CD4-positive, alpha-beta T cell treated with Interleukin-12 subunit alpha and Interleukin-12 subunit beta, for 1 hour (primary cell): Measurements from ENCODE around the gene WDR1.

Experiments used
- DNase-seq: peaks from one replicate; pipeline ENCODE4 v3.0.0-alpha.2; 2020

WDR1 gene, protein sequence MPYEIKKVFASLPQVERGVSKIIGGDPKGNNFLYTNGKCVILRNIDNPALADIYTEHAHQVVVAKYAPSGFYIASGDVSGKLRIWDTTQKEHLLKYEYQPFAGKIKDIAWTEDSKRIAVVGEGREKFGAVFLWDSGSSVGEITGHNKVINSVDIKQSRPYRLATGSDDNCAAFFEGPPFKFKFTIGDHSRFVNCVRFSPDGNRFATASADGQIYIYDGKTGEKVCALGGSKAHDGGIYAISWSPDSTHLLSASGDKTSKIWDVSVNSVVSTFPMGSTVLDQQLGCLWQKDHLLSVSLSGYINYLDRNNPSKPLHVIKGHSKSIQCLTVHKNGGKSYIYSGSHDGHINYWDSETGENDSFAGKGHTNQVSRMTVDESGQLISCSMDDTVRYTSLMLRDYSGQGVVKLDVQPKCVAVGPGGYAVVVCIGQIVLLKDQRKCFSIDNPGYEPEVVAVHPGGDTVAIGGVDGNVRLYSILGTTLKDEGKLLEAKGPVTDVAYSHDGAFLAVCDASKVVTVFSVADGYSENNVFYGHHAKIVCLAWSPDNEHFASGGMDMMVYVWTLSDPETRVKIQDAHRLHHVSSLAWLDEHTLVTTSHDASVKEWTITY

GRCh38 chr4:10116569-10117358 lies at the start of gene WDR1:
Gene WDR1, minus strand, starts transcription at chr4:10116799. Its CDS starts 133 bp downstream, at chr4:10116666.
- DNase-seq = peak; percentile 93

DNA sequence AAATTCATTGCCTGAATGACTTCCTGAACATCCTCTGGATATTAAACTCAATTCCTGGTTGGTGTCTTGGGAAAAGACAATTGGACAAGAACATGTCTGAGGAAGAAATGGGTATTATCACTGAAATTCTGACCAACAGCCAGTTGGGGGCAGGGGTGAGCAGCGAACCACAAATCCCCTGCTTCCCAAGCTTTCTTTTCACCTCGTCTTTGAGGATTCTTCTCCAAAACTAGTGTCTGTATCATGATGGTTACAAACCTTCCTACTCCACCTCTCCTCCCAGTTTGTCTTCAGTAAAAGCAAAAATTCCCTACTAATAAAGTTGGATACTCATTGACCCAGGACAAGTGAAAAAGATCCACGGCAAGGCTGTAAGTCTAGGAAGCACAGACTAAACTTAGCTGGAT lies 48.3 kb upstream of the WDR1 start:
- DNase-seq = no peak

DNA sequence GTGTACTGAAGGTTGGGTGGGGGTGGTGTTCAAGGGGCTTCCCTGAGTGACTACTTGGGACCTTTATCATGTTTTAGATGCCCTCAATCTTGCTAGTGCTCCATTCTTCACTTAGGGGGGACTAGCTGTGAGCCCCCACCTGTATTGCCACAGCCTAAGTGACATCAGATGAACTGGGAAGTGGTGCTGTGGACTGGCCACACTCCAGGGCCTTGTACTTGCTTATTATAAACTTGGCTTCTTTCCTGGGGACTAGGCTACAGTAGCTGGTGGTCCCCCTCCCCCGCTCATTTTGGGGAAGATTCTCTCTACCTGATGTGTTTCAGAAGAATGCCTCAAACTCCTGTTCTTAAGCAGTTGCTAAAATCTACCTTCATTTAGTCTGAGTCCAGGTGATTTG lies 46.7 kb upstream of the WDR1 start:
- DNase-seq = no peak

GRCh38 chr4:10162341-10163000 lies 45.9 kb upstream of the WDR1 start:
- DNase-seq = no peak

DNA sequence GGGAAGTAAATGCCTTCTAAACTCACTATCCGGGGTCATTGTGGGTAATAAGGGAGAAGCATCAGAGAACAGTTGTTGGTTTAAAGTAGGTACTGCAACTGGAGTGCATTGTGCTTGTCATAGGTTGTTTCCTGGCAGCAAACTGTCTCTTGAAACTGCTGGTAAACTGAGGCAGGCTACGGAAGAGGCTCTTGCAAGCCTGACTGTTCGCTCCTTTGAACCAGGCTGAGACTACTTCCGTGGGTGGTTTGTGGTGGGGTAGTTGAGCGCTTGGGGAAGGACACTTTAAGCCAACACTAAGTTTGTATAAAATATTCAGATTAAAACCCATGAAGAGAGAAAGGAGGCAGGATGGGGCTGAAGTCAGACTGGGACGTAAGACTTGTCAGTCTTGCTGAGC lies 45.2 kb upstream of the WDR1 start:
- peak; percentile 46 for DNase-seq

GRCh38 chr4:10161146-10161545 lies 44.5 kb upstream of the WDR1 start:
- DNase-seq = no peak

DNA sequence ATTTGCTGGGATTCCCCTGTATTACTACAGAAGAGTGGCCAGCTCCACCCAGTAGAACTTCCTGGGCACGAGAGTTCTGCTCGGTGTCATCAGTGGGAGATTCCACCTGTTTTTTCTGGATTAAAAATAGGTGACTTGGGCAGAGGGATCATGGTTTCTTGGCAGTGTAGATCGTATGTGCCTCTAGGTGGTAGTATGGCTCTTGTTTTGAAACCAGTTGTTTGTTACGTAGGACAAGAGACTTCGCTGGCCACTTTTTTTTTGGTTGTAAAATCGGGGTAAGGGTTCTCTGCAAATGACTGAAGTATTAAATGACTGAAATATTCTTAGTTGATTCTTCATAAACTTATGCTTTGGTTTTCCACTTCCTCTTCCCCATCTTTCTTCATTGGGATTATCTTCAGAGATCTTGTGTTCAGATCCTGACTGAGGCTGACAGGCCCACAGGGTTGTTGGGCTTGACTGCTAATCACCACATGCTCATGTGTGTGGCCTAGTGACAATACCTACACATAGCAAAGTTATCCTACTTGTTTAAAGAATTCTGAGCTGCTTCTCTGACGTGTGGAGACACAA lies 43.8 kb upstream of the WDR1 start:
- peak; percentile 26 for DNase-seq

GRCh38 chr4:10159671-10160070 lies 43.1 kb upstream of the WDR1 start:
- no peak for DNase-seq

DNA sequence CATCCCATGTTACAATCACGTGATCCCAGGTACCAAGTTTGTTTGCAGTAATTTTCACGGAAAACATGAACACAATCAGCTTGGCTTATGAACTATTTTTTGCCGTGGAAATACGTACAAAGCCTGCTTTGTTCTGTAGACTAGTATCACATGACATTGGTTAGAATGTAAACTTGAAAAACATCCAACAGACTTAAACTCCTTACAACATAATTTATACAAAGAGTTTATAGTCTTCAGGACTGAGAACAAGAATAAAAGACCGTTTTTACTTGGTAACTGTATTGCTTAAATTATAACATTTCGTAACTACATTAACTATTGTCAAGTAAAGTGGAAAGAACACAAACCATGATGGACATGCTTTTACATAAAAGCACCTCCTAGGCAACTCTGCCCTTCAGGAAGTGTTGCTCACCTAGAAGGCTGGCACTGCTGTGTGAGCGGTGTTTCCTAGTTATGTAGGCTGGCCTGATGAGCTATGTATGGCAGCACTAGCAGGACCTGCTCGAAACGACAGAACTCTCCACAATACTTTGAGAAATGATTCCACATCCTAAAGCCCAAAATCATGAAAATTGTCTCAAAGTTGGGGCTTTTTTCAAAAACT lies 41.8 kb upstream of the WDR1 start:
- no peak for DNase-seq

DNA sequence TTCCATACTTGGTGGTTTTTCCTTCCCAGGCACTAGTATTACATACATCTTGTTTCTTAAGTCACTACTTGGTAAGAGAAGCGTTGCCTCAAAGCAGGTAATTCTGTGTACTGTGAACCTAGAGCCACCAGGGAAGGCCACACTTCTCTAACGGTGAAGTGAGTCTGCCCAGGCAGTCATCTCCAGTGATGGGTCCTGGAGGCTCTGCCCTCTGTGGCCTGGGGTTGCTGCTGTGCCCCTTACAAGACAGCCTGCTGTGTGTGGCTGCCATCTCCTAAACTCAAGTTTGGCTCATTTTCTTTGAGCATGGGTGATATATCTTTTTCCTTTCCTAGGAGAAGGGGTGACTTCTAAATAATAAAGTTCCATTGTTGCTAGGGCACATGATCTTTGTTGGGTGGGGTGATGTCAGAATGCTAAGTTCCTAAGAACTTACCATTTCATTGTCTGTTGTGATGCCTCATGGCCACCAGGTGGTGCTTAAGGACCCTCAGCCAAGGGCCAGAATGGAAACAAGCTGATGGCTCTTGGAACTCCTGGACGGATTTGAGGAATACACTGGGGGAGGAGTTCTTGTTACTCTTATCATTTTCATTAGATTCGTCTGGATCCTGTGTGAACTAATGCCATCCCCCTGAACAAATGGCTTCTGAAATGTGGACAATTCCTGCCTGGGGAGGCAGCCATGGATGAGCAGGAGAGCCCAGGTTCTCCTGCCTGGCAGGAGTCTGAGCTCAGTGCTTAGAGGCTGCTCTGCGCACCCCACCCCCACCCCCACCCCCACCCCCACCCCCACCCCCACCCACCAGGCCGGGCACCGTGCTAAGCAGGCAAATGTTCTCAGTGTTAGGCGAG lies 41.1 kb upstream of the WDR1 start:
- peak; percentile 37 for DNase-seq

- no peak for DNase-seq
Observed at GRCh38 chr4:10154241-10154640, 37.6 kb upstream of the WDR1 start.

- no peak for DNase-seq
Observed at GRCh38 chr4:10153161-10153560, 36.6 kb upstream of the WDR1 start.

GRCh38 chr4:10151182-10151581 lies 34.6 kb upstream of the WDR1 start:
- no peak for DNase-seq

- no peak for DNase-seq
Observed at GRCh38 chr4:10144966-10145365, 28.4 kb upstream of the WDR1 start.

DNA sequence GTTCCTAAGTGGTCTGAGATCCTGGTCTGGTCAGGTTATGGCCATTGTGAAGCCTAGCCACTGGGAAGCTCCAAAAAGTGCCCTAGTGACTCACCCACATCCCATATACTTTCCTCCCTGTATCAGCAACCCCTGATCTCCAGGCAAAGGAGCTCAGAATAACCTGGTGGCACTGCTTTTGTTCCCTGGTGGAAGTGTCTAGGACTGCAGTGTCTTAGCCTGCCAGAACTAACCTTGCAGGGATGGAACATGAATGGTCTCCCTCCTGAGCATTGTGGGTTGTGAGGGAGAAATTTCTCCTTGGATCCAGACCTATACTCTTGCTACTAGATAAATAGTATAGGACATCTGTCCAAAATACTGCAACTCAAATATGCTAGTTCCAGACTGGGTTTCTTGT lies 27.9 kb upstream of the WDR1 start:
- DNase-seq = no peak

- no peak for DNase-seq
Observed at GRCh38 chr4:10143171-10143570, 26.6 kb upstream of the WDR1 start.

DNA sequence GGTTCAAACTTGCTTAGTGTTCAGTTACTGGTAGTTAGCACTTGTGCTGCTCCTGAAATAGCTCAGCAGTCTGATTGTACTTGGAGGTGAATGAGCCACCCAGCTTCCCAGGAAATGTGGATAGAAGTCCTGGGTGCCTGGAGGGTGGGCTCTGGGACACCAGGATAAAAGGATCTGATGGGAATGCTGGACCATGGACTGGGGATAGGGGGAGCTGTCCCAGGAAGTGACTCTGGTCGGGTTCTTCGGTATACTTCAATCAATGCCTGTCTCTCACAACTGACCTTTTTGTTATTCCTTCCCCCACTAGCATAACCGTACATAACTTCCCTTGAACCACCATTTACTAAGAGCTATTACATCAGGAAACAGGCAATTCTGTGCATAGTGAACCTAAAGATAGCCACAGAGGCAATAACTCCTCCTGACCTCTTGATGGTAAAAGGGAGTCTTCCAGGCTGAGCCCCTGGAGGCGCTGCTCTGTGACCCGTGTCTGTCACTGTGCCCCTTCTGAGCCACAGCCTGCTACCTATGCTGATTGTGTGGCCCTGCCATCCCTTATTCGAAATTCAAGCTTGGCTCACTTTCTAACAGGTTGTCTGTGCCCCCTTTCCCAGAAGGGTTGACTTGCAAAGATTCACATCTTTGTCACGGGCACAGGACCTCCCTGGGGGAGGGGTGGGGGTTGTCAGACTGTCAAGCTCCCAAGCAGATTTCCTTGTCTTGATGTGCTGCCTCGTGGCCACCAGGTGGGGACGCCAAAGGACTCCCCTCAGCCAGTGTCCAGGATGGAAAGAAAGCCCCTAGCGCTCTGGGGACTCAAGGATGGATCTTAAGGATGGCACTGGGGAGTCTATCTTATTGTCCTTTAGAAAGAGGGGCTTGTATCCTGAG lies 24.5 kb upstream of the WDR1 start:
- DNase-seq = no peak

- no peak for DNase-seq
Observed at GRCh38 chr4:10139518-10139917, 22.9 kb upstream of the WDR1 start.

DNA sequence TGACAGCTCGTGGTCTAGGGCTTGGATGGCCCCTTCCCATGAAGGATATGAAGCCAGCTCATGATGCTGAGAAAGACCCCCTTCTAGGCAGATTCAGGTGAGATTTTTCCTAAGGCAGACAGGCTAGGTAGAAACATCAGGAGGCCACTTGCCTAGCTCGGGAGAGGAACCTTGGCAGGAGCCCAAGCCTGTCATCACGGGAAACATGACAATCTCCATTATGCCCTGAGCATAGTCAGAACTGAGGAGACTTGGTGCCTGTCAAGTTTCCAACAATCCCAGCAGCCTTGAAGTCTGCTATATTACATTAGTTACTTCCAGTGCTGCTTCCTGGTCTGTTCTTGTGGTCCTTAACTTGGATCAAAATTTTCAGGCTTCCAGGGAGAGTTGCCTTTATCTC lies 18.7 kb upstream of the WDR1 start:
- no peak for DNase-seq

DNA sequence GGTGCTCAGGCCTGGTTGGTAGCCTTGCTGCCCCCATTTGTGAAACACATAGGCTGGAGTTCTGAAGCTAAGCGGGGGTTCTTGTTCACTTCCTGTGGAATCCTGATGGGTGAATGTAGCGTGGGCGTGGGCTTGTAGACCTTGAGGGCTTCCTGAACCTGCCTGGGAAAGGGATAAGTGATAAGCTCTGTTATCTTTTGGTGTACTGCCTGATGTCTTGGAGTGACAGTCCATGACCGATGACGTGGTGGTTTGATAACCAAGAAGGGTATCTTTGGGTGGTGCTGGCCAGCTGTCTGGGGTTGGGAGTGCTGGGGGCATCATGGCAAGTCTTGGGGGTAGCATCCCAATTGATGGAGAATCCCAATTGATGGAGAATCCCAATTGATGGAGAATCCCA lies 17.5 kb upstream of the WDR1 start:
- DNase-seq = no peak
